Renal pelvis (tissue), 4 donors: ENCODE results near the gene SMIM21. TPM values are rescaled to one million over a fixed set of nuclear protein-coding genes. Genes with fewer than 3 reads are reported as not detected.

Experiments used
- DNase-seq: peaks from one replicate; pipeline ENCODE4 v3.0.0-alpha.2; 2013
- polyA plus RNA-seq, 3 donors: library from polyadenylated mRNA; unstranded; fragments of 120-200 nt; gene quantifications; one replicate each; pipeline ENCODE4 v1.2.1, GENCODE V29; 2013; ENCODE audit not compliant: insufficient read length in 3 of 3

SMIM21 gene
- polyA plus RNA-seq, 3 donors, result 0.04 to 0.18 (median 0.15) TPM

DNA sequence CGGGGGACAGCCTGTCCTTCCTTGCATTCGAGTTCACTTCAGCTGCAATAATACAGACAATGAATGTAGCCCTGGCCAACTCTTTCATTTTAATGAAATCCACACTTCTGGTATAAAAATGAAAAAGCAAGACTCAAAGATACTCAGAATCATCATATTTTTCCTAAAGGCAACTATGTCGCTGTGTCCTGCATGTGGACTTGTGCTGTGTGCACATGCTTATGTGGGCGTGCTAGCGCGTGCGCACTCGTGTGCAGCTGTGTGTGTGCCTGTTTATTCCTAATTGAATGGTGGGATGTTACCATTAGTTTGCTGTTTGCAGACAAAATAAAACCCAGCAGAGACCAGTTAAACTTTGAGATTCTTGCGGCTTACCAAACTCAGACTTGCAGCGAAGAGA, 49.6 kb downstream of the SMIM21 start:
- DNase-seq, result no peak

GRCh38 chr18:75377258-75377657, 50.2 kb downstream of the SMIM21 start:
- DNase-seq, result no peak

DNA sequence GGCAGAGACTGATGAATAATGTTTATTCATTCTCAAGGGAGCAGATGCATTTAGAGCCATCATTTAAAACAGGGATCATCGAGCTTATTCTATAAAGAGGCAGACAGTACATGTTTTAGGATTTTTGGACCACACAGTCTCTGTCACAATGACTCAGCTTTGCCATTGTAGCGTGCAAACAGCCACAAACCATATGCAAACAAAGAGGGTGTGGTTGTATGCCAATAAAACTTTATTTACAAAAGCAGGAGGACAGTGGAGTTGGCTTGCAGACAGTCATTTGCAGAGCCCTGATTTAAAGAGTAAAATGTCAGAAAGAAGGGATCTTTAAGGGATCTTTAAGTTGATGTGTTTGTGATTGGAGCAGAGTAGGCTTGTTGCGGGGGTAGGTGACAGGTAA, 51.5 kb downstream of the SMIM21 start:
- DNase-seq, result no peak

DNA sequence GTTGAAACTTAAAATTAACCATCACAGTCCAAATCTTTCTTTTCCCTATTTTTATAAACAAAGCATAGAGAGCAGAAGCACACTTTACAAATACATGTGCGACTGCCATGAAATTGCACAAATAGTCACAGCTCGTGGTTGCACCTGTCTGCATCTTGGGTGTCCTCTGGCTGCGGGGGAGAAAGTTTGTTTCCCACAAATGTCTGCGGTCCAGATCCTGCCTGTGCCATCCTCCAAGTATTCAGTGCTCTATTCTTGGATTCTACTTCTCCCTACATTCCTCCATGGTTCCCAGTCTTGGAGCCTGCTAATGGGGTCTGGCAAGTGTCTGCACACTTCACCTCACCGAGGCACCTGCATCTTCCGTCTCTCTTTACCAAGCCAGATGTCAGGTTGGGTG, 52.2 kb downstream of the SMIM21 start:
- no peak for DNase-seq

DNA sequence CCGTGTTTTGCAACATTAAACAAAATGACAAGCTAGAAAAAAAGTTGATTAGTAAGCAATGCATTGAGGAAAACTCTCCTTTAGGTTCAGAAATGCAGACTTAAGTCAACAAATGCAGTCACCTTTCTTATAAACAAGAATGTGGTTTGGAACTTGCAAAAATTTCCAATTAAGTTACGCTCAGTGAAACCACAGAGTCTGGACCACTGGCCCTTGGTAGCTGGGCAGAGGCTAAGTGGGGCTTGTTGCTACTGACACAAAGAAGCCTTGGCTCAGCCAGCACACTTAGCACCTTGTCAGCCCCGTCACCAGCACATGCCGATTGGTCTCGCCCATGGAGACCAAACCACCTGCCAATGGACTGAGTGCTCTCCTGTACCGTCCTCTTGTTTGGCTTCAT, 53.0 kb downstream of the SMIM21 start:
- DNase-seq, result no peak

DNA sequence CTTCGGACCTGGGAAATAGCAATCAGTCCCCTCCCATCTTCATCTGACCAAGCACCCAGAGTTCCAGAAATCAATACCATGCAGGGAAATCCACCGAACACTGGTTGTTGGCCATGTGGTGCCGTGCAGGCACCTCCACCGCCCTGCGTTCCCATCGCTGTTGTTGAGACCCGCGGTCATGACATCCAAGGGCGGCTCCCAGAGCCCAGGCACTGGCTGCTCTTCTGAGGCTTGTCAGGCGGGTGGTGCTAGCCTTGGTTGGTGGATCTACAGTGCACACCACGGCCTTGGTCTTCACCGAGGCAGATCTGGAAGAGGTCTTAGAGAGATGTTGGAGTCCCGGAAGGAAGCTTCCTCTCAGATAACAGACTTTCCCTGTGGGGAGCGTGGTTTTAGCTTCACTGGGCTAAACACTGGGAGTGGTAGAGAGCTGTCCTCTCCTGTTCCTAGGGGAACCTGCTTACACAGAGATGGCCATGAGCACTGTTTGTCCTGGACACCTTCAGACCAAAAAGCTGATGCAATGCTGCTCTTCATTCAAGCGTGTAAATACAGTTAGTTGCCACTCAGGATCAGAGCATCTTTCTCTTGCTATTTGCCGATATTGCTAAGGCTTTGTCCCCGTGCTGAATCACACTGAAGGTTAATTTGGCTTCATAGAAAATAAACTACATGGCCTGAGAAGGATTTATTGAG, 58.3 kb downstream of the SMIM21 start:
- no peak for DNase-seq

DNA sequence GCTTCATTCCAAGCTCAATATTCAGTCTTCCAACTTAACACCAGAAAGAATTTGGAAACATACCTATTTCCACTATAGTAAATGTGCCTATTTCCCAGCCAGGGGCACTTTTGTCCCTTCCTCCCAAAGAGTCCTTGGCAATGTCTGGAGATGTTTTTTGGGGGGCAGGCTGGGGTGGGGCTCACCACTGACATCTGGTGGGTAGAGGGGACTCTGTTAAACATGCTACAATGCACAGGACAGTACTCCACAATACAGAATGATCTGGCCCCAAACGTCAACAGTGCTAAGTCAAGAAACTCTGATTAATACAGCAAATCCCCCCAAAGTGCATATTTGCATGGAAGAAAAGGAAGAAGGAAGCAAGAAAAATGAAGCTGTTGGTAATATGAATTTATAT, 61.7 kb downstream of the SMIM21 start:
- DNase-seq, result no peak

- no peak for DNase-seq
These were observed 62.3 kb downstream of the SMIM21 start for GRCh38 chr18:75365254-75365629.

DNA sequence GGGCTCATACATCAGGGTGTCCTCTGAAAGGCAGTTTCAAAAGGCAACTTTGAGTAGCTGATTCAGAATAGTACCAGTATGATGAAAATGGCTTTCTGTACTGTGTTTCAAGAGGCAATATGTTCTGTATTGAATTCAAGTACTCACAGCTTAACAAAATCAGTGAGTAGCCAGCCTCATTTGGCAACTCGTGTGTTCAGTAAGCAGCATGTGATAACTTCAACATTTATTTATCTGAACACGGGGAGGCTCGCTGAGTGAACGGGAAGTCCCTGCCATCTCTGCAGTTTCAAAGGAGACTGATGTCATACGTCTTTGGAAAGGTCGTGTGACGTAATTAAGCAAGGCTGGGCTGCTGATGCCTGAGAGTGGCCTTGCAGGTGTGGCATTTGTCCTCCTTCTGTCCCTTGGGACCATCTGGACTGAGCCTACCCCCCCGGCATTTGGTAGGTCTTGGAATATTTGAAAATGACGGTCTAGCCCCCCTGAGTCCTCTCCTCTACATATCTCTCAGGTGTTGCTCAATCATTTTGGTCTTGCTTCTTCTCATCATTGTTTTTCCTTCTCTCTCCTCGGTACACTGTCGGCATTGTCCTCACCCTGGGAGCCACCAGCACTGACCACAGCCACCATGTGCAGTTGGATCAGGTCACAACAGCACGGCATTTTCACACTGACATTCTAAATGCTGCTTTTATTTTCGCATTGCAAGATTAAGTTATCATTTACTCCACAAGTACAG, 62.8 kb downstream of the SMIM21 start:
- no peak for DNase-seq

- no peak for DNase-seq
These were observed 63.9 kb downstream of the SMIM21 start for GRCh38 chr18:75363446-75364225.

DNA sequence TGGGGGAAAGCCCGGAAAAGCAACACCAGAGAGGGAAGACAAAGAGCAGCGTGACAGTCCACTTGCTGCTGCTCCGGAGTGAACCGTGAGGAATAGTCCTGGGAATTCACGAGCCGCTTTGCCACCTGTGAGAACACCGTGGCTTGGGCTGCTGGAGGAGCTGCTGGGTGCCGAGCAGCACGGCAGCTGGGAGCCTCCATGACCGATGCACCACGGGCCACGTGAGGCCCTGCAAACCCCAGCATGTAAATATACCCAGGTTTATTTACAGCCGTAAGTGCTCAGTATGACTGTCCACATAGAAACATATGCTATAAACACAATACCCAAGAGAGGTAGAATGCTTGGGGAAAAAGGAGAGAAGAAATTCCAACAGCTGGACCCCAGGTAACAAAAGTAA, 65.1 kb downstream of the SMIM21 start:
- no peak for DNase-seq

- no peak for DNase-seq
These were observed 66.6 kb downstream of the SMIM21 start for GRCh38 chr18:75360941-75361340.

DNA sequence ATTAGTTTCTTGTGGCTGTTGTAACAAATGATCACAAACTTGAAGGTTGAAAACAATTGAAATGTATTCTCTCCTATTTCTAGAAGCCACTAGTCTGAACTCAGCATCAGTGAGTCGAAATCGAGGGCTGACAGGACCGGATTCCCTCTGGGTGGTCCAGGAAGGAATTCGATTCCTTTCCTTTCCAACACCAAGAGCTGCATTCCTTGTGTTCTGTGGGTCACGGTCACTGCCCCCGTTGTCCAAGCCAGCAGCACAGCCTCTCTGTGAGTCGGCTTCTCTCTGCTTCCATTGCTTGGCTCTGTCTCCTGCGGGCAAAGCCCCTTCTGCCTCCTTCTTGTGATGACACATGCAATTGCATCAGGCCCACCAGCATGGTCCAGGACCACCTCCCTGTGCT, 67.3 kb downstream of the SMIM21 start:
- DNase-seq, result peak; percentile 56

Other genes with a start within 250 kb of the SMIM21 start
- 10 to 100 TPM; 39.3 to 48.3 (median 46.4) TPM for gene PTGR3, start 218.6 kb downstream of the SMIM21 start, polyA plus RNA-seq
- gene TSHZ1, start 216.9 kb downstream of the SMIM21 start, polyA plus RNA-seq, result 10 to 100 TPM; 32.5 to 35.6 (median 34.8) TPM